GM19023 (cell line): ENCODE data around the gene CDK5RAP2.

Source experiments
- ATAC-seq: cut with Tn5 transposase; IDR thresholded peaks from one replicate; pipeline ENCODE4 v1.9.1; 2021; ENCODE audit warnings: mild to moderate bottlenecking, moderate library complexity; ENCODE audit not compliant: unreplicated experiment

The CDK5RAP2 gene

DNA sequence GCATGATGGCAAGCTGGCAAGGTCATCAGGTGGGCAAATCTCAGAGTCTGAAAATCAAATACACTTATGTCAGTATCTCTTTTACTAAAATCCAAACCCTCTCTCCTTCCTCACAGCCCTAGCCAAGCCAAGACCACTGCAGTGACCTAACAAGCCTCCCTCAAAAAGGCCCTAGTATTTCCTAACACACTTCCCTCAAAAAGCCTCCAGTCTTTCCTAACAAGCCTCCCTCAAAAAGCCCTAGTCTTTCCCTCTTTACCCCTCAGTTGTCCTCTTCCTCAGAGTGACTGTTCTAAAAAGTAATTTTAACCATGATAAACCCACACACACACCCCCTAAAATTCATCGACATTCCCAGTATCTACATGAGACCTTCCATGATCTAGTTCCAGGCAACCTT lies 140.0 kb downstream of the CDK5RAP2 start:
- ATAC-seq: no peak

DNA sequence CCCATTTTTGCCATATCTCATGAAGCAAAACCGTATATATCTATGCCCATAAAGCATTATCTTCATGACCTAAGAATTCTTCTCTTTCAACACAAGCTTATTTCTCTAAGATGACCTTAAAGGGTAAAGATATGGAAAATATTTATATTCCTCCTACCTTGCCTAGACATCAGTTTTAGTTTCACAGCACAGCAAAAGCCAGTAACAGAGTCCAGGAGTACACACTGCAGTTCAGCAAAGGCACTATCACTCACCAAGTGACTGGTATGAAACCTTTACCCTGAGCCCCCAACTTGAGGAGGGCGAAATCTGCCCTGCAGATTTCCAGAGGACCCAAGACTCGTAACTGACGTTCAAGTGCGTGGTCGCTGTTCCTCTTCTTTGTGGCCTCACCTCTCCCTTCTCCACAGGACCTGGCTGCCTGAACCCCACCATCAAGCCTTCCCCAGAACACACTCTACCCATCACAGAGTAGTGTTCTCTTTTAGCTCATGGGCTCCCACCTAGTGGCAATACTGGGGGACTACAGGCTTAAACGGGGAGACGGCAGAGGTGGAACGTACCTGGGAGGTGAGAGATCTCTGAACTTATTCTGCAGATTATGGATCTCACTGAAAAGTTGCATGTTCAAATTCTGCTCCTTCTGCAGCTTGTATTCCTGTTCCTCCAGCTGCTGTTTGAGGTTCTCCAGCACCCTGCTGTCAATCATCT lies 141.0 kb downstream of the CDK5RAP2 start:
- no peak for ATAC-seq

DNA sequence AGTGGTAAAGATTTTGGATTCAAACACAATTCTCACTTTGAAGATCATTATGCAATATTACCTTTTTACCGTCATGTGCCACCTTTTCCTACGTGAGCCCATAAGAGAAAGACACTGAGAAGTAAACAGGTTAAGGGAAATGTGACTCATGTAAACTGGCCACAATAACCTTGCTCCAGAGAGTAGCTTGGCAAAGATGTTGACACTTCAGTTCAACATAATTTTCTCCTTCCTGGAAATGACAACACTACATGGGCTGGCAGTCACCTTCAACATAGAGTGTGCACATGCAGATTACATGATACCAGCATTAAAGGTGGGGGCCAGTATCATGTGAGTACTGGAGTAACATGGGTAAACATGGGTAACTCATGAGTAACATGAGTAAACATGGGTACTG lies 141.9 kb downstream of the CDK5RAP2 start:
- ATAC-seq: no peak

DNA sequence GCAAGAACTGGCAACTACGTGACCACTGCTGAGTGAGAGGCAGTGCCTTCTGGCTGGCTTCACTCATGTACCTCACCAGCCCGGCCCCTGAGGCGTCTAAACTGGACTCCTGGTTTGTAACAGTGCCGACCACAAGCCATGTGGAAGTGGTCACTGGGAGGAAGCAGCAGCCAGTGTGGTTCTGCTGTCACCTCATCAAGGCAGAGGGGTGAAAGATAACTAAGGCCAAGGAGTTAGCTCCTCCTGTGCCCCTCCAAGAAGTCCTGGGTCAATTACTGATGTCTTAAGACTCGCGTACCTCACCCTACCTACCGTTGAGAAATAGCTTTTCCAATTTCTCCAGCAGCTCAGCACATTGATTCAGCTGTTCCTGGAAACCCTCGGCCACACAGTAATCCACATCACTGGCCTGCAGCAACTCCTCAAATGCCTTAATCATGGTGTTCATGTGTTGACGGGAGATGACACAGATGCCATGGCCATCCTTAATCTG lies 142.9 kb downstream of the CDK5RAP2 start:
- no peak for ATAC-seq

DNA sequence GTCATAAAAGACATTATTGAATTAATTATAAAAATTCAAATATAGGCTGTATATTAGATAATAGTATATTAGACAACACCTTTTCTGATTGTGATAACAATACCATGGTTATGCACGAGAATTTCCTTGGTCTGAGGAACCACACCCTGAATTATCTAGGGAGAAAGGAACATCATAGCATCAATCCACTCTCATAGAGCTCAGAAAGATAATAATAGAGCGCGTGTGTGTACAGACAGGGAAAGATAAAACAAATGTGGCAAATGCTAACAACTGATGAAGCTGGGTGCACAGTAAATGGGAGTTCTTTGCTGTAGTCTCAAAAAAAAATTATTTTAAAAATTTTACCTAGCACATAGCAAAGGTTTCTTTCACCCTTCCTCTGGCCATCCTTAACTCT lies 143.5 kb downstream of the CDK5RAP2 start:
- no peak for ATAC-seq

DNA sequence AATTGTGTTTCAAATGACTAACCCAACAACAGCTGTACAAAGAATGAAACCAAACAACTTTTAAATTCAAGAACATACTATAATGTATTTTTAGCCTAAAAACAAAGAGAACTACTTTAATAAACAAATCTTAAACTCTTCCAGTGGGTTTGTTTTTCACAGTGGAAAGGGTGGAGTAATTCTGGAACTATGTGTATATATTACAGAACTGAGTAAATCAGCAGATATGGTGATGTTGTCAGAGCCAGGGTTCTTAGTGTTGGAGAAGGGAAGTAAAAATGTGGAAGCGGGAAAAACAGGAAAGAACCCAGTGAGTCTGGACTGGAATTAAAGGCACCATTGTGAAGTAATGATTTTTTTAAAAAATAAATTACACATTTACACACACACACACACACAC lies 144.9 kb downstream of the CDK5RAP2 start:
- no peak for ATAC-seq

DNA sequence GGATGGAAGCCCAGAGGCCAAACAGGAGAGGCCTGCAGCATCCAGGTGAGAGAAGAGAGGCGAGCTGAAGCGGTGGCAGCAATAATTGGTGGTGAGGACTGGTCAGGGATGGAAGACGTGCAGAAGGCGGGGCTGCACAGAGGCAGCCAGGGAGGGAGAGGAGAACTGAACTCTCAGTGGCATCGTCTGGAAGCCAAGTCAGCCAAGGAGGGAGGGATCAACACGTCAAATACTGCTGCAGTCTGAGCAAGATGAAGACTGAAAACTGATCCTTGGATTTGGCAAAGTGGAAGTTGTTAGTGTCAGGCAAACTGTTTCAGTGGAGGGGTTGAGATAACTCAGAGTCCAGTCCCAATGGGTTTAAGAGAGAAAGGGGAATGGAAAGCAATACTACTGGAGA lies 145.4 kb downstream of the CDK5RAP2 start:
- no peak for ATAC-seq

DNA sequence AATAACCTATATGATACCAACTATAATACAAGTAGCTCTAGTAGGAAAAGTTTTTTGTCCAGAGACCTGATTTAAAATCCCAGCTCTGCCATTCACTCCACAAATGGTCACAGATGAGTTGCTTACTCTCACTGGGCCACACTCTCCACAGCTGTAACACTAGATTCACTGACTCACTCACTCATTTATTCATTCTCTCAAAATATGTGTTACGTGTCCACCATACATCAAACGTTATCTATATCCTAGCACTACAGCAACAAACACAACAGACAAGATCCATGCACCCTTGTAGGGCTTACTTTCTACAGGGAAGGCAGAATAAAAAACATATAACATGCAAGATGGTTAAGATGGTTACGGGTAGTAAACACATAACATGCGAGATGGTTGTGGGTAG lies 146.3 kb downstream of the CDK5RAP2 start:
- ATAC-seq: no peak

DNA sequence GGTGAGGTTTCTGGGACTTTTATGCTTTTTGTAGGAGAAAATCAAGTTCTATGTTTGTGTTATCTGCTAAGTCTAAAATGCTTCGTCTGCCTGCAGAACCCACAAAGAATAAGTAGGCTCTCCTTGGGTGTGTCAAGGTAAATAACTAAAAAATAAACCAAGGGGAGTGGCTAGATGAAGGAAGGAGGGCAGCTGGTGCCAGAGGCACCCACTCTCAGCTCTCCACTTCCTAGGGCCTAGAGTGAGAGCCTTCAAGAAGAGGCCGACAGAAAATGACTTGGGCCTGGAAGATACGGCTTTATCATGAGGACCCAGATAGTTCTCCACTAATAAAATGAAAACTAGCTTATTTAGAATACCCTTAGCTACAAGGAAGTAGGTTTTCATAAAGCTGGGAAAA lies 147.4 kb downstream of the CDK5RAP2 start:
- ATAC-seq: no peak

DNA sequence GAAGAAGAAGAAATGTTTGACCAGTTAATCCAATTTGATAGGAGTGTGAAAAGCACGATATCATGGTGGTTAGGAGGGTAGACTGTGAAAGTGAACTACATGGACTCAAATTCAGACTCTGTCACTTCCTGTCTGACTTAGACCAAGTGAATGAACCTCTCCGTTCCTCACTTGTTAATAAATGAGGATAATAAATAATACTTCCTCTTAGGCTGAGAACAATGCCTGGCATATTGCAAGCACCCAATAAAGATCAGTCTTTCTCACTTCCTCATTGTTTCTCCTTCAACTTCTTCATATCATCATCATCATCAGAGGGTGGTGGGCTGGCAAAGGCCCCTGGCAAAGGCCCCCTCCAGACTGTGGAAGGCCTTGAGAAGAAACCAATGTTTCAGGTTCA lies 148.7 kb downstream of the CDK5RAP2 start:
- no peak for ATAC-seq

DNA sequence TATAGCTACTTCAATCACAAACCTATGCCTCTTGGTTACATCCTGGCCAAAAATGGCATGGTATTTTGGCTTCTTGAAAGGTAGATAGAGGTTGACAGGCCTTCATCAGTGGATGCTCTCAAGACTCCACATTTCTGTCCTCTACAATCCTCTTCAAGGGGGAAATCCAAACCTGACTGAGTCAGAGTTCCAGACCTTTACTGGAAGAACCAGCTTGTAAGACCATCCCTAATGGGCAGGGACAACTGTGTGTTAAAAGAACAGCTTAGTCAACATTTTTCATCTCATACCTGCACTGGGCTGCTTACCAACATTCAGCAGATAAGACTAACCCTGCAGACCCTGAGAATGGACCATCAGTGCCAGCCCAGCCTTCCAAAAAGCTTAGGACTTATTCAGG lies 155.7 kb downstream of the CDK5RAP2 start:
- ATAC-seq: no peak

DNA sequence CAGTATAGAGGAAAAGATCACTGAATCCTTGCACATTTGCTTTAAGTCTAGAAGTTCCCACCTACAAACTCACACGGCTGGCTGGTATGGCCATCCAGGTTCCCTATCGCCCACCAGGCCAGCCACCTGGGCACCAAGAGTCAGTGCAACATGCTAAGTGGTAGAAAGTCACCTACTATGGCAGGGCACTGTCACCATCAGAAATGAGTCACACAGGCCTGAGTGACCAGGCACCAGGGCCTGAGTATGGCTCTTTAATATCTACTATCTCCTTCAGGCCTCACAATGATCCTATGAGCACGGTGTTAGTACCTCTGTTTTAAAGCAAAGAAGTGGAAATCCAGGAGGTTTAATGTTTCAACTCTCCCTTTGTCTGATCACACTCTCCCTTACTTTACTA lies 156.2 kb downstream of the CDK5RAP2 start:
- ATAC-seq: no peak

DNA sequence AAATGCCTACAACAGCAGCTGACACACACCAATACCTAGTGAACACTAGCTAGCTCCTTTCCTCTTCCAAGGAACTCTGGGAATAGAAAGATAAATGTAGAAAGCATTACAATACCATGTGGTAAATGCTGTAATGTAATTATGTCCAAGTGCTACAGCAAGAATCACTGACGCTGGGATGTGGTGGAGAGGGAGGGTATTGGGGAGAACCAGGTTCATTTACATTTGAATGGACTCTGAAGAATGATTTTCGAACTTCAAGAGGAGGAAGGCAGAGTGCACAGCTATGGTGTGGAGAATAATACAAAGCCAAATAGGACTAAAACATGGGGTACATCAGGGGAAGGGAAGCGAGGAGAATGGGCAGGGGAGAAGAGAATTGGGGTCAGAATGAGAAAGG lies 158.0 kb downstream of the CDK5RAP2 start:
- ATAC-seq: no peak

DNA sequence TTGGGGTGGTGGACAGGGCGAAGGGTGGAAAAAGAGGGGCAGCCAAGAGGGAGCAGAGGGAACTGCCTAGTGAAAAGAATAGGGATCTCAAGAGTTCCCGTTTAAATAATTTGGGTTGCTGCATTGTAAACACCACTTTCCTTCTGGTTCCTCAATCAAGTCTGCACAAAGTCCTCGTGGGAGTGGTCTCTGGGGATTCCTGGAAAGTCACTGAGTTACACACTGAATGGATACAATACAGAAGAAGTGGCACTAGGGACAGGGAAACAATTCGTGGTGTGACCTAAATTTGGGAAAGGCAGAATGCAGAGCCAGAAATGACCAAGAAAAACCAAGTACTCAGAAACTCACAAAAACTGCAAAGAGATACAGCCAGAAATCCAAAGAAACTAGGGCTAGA lies 161.7 kb downstream of the CDK5RAP2 start:
- no peak for ATAC-seq

DNA sequence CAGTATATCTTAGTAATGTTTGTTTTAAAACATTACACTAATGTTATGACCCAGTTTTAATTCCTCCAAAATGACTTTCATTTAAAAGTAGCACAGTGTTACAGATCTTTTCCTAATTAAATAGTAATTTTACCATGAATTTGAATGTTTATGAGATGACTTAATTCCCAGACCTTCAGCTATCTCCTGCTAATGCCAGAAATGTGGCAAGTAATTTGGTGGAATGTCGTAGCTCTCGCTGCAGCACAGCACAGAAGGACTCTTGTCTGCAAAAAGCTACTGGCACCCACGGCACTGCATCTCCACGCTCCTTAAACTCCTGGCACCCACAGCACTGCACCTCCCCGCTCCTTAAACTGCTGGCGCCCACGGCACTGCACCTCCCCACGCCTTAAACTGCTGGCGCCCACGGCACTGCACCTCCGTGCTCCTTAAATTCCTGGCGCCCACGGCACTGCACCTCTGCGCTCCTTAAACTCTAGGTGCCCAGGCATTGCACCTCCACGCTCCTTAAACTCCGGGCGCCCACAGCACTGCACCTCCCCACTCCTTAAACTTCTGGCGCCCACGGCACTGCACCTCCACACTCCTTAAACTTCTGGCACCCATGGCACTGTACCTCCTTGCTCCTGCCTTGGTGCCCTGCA lies 163.1 kb downstream of the CDK5RAP2 start:
- no peak for ATAC-seq

DNA sequence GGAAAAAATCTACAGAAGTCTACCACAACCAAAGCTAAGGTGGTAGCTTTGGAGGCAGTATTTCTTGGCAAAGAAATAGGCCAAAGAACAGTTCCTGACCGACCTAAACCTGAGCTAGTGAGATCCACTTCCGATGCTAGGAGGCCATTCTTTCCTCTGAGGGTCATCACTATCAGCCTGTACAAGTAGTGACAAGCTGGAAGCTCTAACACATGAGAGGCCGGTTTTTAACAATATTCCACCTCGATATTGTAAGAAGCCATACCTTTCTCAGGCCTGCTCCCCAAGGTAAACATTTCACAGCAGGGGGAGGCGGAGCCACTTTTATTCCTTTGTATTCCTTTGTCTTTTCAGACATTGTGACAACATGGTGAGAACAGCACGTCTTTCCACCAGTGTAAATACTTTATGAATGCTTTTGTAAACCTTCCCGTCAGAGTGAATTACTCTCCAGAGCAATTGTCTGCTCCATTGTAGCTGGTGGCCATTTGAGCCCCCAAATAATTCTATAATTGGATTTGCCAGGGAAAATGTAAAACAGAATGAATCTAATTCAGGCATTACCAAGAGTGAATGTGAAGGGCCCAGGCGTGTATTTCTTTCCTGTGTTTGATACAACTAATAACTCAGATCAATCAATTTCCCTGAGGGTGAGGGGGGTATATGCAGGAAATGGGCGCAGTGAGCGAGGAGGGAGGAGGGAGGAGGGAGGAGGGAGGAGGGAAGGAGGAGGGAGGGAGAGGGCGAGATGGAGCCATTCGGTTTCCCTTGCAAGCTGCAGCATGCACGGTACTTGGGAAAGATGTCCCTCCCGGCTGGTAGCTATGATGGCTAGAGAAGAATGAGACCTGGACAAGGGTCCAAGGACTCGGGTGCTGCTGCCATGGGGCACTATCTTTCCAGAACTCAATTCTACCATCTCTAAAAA lies 166.6 kb downstream of the CDK5RAP2 start:
- ATAC-seq: no peak

DNA sequence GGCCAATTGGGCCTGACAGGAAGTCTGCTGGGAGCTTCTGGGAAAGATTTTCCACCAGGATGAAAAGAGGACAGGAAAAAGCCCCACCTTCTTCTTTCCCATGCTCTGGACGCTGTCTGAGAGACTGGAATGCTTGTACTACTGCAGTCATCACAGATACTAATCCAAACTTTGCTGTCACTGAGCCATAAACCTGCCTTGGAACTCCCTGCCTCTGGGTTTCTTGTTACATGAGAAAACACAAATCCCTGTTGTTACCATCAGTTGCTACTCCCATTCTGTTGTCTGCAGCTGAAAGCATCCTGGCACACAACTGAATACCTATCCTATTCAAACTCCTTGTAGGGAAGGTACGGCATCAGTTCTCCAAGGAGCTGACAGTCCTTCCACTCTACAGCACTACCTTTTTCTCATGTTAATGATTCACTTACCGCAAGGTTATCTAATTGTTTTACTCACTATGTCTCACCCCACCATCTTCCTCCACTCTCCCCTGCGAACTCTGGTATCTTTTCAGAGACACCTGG lies 167.5 kb downstream of the CDK5RAP2 start:
- ATAC-seq: no peak

DNA sequence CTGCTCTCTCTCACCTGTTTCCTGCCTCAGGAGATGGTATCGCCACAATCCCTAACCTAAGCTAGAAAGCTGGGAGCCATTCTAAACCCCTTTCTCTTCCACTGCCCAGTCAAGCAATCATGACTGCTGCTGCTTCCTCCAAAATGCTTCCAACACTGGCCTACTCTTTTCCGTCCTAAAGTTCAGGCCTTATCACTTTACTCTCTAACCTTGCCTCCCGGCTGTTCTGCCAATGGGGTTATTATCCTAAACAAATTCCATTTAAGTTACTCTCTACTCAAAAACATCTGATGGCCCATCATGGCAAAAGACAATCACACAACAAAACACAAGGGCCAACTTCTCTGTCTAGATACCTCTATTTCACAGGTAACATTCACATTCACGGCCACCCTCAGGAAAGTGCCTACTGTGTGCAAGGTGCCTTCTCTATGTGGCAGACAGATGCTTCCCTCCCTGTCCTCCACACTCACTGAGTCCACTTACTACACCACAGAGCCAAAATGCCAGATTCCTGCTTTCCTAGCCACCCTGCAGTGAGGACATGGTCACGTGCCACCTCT lies 168.0 kb downstream of the CDK5RAP2 start:
- ATAC-seq: no peak

DNA sequence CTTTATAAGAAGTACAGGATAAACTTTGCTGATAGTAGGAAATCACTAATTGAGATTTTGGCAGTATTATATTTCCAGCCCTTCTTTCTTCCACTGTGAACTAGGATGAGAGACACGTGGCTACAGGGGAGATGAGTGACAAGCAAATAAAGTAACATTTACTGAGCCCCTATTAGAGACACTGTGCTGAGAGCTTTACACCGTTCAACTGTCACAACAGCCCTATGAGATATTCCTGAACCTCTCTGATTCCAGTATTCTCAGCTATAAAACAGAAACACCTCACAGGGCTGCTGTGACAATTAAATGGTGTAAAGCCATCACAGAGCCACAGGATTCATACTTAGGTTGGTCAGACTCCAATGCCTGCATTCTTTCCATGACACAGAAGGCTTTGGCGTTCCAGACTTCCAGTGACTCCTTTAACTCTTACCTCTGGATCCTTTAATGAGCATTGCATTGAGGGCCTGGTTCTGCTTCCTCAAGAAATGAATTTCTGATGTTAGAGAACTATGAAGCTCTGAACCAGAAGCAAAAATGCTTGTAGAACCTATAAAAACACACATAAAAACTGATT lies 169.0 kb downstream of the CDK5RAP2 start:
- no peak for ATAC-seq

DNA sequence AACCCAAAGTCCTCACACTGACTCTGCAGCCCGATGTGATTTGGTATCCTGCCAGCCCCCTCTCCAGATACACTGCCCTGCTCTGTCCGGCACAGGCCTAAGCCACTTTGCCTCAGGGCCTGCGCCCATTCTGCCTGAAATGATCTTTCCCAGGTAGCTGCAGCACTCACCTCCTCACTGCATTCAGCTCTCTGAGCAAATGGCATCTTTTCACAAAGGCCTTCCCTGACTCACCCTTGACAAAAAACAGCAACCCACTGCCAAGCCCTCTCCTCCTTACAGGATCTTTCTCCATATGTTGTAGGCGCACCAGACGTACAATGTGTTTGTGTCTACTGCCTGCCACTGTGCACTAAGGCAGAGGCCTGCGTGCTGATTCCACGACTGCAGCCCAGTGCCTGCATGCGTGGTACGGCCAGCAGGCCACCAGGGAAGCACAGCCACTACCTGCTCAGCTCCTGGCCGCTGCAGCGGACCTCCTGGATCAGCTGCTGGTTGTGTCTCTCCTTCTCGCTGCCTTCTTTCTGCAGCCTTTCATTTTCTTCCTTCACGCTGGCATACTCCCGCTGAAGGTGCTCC lies 171.2 kb downstream of the CDK5RAP2 start:
- ATAC-seq: no peak
